Subcutaneous abdominal adipose tissue (tissue), 5 donors: ENCODE measurements around the gene EHD3.

Source experiments
- H3K27ac ChIP-seq: one replicate; pipeline ENCODE4 v1.7.0; 2013; ENCODE audit warnings: low read depth, mild to moderate bottlenecking, inconsistent platforms, low read length, moderate library complexity
- H3K27me3 ChIP-seq, 5 donors: one replicate each; pipeline ENCODE4 v1.7.0; 2013; ENCODE audit warnings: low read length in 5 of 5, inconsistent platforms in 1 of 5; ENCODE audit not compliant: control insufficient read depth in 5 of 5, insufficient read depth in 4 of 5
- H3K36me3 ChIP-seq, 5 donors: one replicate each; pipeline ENCODE4 v1.7.0; 2013; ENCODE audit warnings: low read length in 5 of 5; ENCODE audit not compliant: control insufficient read depth in 5 of 5, insufficient read depth in 5 of 5
- H3K4me1 ChIP-seq, 5 donors: one replicate each; pipeline ENCODE4 v1.7.0; 2013; ENCODE audit warnings: low read length in 5 of 5, mild to moderate bottlenecking in 3 of 5, moderate library complexity in 1 of 5; ENCODE audit not compliant: control insufficient read depth in 5 of 5, insufficient read depth in 5 of 5
- H3K4me3 ChIP-seq, 5 donors: one replicate each; pipeline ENCODE4 v1.7.0; 2013; ENCODE audit warnings: low read length in 5 of 5, low read depth in 1 of 5
- H3K9ac ChIP-seq, 5 donors: one replicate each; pipeline ENCODE4 v1.7.0; 2013; ENCODE audit warnings: low read length in 5 of 5, mild to moderate bottlenecking in 4 of 5, moderate library complexity in 3 of 5
- H3K9me3 ChIP-seq, 5 donors: one replicate each; pipeline ENCODE4 v1.7.0; 2013; ENCODE audit warnings: low read length in 5 of 5; ENCODE audit not compliant: control insufficient read depth in 5 of 5
- donor health status: healthy.
- donor health status: healthy.
- donor health status: healthy.
- donor health status: healthy.
- donor health status: healthy.

The EHD3 gene

GRCh38 chr2:31208240-31208639 is 25.7 kb upstream of the EHD3 start:
- no peaks in the 10 kb centered on the region for H3K9me3 ChIP-seq
- no peak overlapping the region for H3K4me3 ChIP-seq
- no peak overlapping the region for H3K9ac ChIP-seq
- no peaks in the 10 kb centered on the region for H3K4me1 ChIP-seq
- H3K36me3 ChIP-seq, result no peaks in the 10 kb centered on the region
- no peak overlapping the region for H3K27ac ChIP-seq
- peaks cover 0 to 6% (median 3%) of the 10 kb centered on the region in 5 donors for H3K27me3 ChIP-seq

GRCh38 chr2:31212659-31213600 is 21.0 kb upstream of the EHD3 start:
- Histone ChIP-seq H3K9me3 (no peaks in the 10 kb centered on the region), H3K4me3 (no peak overlapping the region), H3K36me3 (no peaks in the 10 kb centered on the region), H3K27ac (no peak overlapping the region), H3K9ac (no peak overlapping the region), H3K27me3 (no peaks in the 10 kb centered on the region), H3K4me1 (no peaks in the 10 kb centered on the region)

GRCh38 chr2:31213601-31214443 is 20.1 kb upstream of the EHD3 start:
- no peaks in the 10 kb centered on the region for H3K9me3 ChIP-seq
- H3K27me3 ChIP-seq, result peaks cover 0 to 5% (median 0%) of the 10 kb centered on the region in 5 donors
- H3K27ac ChIP-seq, result no peak overlapping the region
- H3K4me1 ChIP-seq, result no peaks in the 10 kb centered on the region
- H3K9ac ChIP-seq, result no peak overlapping the region
- no peak overlapping the region for H3K4me3 ChIP-seq
- H3K36me3 ChIP-seq, result no peaks in the 10 kb centered on the region

- peaks cover 0 to 6% (median 0%) of the 10 kb centered on the region in 5 donors for H3K4me1 ChIP-seq
- H3K9me3 ChIP-seq, result no peaks in the 10 kb centered on the region
- no peaks in the 10 kb centered on the region for H3K36me3 ChIP-seq
- H3K4me3 ChIP-seq, result no peak overlapping the region
- H3K9ac ChIP-seq, result no peak overlapping the region
- H3K27me3 ChIP-seq, result peaks cover 0 to 10% (median 2%) of the 10 kb centered on the region in 5 donors
- no peak overlapping the region for H3K27ac ChIP-seq
These were observed 19.5 kb upstream of the EHD3 start for GRCh38 chr2:31214444-31214915.

GRCh38 chr2:31216734-31217133 is 17.2 kb upstream of the EHD3 start:
- H3K4me3 ChIP-seq, result no peak overlapping the region
- H3K4me1 ChIP-seq, result peaks cover 0 to 6% (median 0%) of the 10 kb centered on the region in 5 donors
- H3K36me3 ChIP-seq, result no peaks in the 10 kb centered on the region
- H3K9me3 ChIP-seq, result no peaks in the 10 kb centered on the region
- H3K27ac ChIP-seq, result no peak overlapping the region
- H3K27me3 ChIP-seq, result peaks cover 0 to 12% (median 2%) of the 10 kb centered on the region in 5 donors
- H3K9ac ChIP-seq, result no peak overlapping the region

GRCh38 chr2:31217465-31218200 is 16.3 kb upstream of the EHD3 start, which contains the start of gene CAPN14:
Gene CAPN14, minus strand, starts transcription at chr2:31217515. Its CDS starts 12,068 bp downstream, at chr2:31205447.
- no peak within 1 kb of the TSS for H3K27ac ChIP-seq
- peaks cover 0 to 6% (median 0%) of the 10 kb centered on the region in 5 donors for H3K4me1 ChIP-seq
- H3K9ac ChIP-seq, result no peak within 1 kb of the TSS
- H3K9me3 ChIP-seq, result no peaks in the 10 kb centered on the region
- peaks cover 0 to 12% (median 3%) of the 10 kb centered on the region in 5 donors for H3K27me3 ChIP-seq
- no peaks in the 10 kb centered on the region for H3K36me3 ChIP-seq
- no peak within 1 kb of the TSS for H3K4me3 ChIP-seq

- Histone ChIP-seq H3K4me3 (no peak overlapping the region), H3K9me3 (no peaks in the 10 kb centered on the region), H3K27me3 (peaks cover 0 to 14% (median 4%) of the 10 kb centered on the region in 5 donors), H3K36me3 (no peaks in the 10 kb centered on the region), H3K9ac (no peak overlapping the region), H3K4me1 (peaks cover 0 to 6% (median 0%) of the 10 kb centered on the region in 5 donors), H3K27ac (no peak overlapping the region)
These were observed 14.6 kb upstream of the EHD3 start for GRCh38 chr2:31219131-31219969.

GRCh38 chr2:31221544-31221943 is 12.4 kb upstream of the EHD3 start:
- Histone ChIP-seq H3K4me1 (peaks cover 0 to 6% (median 0%) of the 10 kb centered on the region in 5 donors), H3K27ac (no peak overlapping the region), H3K4me3 (no peak overlapping the region), H3K36me3 (no peaks in the 10 kb centered on the region), H3K9ac (no peak overlapping the region), H3K9me3 (no peaks in the 10 kb centered on the region), H3K27me3 (peaks cover 0 to 14% (median 4%) of the 10 kb centered on the region in 5 donors)

GRCh38 chr2:31222071-31222470 is 11.9 kb upstream of the EHD3 start:
- peaks cover 0 to 6% (median 0%) of the 10 kb centered on the region in 5 donors for H3K4me1 ChIP-seq
- no peak overlapping the region for H3K9ac ChIP-seq
- H3K27ac ChIP-seq, result no peak overlapping the region
- no peaks in the 10 kb centered on the region for H3K9me3 ChIP-seq
- no peaks in the 10 kb centered on the region for H3K36me3 ChIP-seq
- H3K4me3 ChIP-seq, result no peak overlapping the region
- peaks cover 0 to 14% (median 4%) of the 10 kb centered on the region in 5 donors for H3K27me3 ChIP-seq
